Measurements from ENCODE around the gene RBCK1. TPM values are rescaled to one million over a fixed set of nuclear protein-coding genes. Genes with fewer than 3 reads are reported as not detected.

RBCK1 gene
- polyA plus RNA-seq, 1 donor from 2014 or later: 38.4 TPM

DNA sequence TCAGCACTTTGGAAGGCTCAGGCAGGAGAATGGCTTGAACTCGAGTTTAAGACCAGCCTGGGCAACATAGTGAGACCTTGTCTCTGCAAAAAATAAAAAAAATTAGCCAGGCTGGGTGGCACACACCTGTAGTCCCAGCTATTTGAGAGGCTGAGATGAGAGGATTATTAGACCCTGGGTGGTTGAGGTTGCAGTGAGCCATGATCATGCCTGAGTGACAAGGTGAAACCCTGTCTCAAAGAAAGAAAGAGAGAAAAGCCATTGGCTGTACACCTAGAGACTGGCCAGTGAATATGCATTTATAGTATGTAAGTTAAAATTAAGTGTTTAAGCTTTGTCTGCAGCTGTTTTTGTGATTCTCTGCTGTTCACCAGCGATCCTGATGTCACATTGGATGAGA is 6.1 kb downstream of the RBCK1 start:
- no peaks in the 10 kb centered on the region for H4K20me1 ChIP-seq (ENCODE audit: insufficient read depth)
- no peaks in the 10 kb centered on the region for H3F3A ChIP-seq (ENCODE audit: insufficient read depth, low read length, poor library complexity, severe bottlenecking)
- H3K27ac ChIP-seq (ENCODE audit: low read length): no peak overlapping the region
- H3K9me3 ChIP-seq (ENCODE audit: low read length): no peaks in the 10 kb centered on the region
- no peak overlapping the region for H3K9ac ChIP-seq (ENCODE audit: low read length)
- H3K36me3 ChIP-seq (ENCODE audit: insufficient read depth, low read length): no peaks in the 10 kb centered on the region
- peaks cover 11% of the 10 kb centered on the region for H3K79me2 ChIP-seq (replicated peaks; ENCODE audit: insufficient read depth, low read length)
- no peak overlapping the region for H3K4me3 ChIP-seq (ENCODE audit: low read length)
- H3K4me2 ChIP-seq (ENCODE audit: low read length): no peak overlapping the region
- no peaks in the 10 kb centered on the region for H3K27me3 ChIP-seq (ENCODE audit: insufficient read depth, low read depth, low read length)
- no peak for TF ChIP-seq EP300 (conservative IDR thresholded peaks at IDR 0.05; ENCODE audit: poor library complexity, severe bottlenecking)
- TF ChIP-seq, protein P1, sequence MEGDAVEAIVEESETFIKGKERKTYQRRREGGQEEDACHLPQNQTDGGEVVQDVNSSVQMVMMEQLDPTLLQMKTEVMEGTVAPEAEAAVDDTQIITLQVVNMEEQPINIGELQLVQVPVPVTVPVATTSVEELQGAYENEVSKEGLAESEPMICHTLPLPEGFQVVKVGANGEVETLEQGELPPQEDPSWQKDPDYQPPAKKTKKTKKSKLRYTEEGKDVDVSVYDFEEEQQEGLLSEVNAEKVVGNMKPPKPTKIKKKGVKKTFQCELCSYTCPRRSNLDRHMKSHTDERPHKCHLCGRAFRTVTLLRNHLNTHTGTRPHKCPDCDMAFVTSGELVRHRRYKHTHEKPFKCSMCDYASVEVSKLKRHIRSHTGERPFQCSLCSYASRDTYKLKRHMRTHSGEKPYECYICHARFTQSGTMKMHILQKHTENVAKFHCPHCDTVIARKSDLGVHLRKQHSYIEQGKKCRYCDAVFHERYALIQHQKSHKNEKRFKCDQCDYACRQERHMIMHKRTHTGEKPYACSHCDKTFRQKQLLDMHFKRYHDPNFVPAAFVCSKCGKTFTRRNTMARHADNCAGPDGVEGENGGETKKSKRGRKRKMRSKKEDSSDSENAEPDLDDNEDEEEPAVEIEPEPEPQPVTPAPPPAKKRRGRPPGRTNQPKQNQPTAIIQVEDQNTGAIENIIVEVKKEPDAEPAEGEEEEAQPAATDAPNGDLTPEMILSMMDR (IDR thresholded peaks at IDR 0.05; ENCODE audit: poor library complexity, severe bottlenecking): no peak
- TF ChIP-seq MXI1 (conservative IDR thresholded peaks at IDR 0.05; ENCODE audit: poor library complexity, severe bottlenecking): no peak
- TF ChIP-seq TAF1 (IDR thresholded peaks at IDR 0.05; ENCODE audit: low read depth): no peak
- TF ChIP-seq, protein P2, sequence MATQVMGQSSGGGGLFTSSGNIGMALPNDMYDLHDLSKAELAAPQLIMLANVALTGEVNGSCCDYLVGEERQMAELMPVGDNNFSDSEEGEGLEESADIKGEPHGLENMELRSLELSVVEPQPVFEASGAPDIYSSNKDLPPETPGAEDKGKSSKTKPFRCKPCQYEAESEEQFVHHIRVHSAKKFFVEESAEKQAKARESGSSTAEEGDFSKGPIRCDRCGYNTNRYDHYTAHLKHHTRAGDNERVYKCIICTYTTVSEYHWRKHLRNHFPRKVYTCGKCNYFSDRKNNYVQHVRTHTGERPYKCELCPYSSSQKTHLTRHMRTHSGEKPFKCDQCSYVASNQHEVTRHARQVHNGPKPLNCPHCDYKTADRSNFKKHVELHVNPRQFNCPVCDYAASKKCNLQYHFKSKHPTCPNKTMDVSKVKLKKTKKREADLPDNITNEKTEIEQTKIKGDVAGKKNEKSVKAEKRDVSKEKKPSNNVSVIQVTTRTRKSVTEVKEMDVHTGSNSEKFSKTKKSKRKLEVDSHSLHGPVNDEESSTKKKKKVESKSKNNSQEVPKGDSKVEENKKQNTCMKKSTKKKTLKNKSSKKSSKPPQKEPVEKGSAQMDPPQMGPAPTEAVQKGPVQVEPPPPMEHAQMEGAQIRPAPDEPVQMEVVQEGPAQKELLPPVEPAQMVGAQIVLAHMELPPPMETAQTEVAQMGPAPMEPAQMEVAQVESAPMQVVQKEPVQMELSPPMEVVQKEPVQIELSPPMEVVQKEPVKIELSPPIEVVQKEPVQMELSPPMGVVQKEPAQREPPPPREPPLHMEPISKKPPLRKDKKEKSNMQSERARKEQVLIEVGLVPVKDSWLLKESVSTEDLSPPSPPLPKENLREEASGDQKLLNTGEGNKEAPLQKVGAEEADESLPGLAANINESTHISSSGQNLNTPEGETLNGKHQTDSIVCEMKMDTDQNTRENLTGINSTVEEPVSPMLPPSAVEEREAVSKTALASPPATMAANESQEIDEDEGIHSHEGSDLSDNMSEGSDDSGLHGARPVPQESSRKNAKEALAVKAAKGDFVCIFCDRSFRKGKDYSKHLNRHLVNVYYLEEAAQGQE (IDR thresholded peaks at IDR 0.05; ENCODE audit: borderline replicate concordance): no peak
- TF ChIP-seq RAD21 (conservative IDR thresholded peaks at IDR 0.05): no peak
- no peak overlapping the region for H2AFZ ChIP-seq (ENCODE audit: low read depth, low read length)
- no peaks in the 10 kb centered on the region for H3K9me2 ChIP-seq (ENCODE audit: insufficient read depth, low read length)

DNA sequence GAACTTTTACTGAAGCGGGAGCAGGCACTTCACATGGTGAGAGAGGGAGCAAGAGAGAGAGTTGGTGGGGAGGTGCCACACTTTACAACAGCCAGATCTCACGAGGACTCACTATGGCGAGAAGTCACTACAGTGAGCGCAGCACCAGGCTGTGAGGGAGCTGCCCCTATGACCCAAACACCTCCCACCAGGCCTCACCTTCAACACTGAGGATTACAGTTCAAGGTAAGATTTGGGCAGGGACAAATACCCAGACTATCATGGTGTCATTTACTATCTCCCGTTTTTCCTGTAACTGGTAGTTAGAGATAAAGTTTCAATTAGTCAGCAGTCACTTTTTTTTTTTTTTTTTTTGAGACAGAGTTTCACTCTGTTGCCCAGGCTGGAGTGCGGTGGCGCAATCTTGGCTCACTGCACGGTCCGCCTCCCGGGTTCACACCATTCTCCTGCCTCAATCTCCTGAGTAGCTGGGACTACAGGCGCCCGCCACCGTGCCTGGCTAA is 7.8 kb downstream of the RBCK1 start:
- H3F3A ChIP-seq (ENCODE audit: insufficient read depth, low read length, poor library complexity, severe bottlenecking): no peaks in the 10 kb centered on the region
- H3K79me2 ChIP-seq (replicated peaks; ENCODE audit: insufficient read depth, low read length): peaks cover 8% of the 10 kb centered on the region
- H2AFZ ChIP-seq (ENCODE audit: low read depth, low read length): no peak overlapping the region
- no peak for TF ChIP-seq EP300 (conservative IDR thresholded peaks at IDR 0.05; ENCODE audit: poor library complexity, severe bottlenecking)
- no peak for TF ChIP-seq POLR2AphosphoS5 (IDR thresholded peaks at IDR 0.05)
- TF ChIP-seq RAD21 (conservative IDR thresholded peaks at IDR 0.05): no peak
- TF ChIP-seq EZH2 (IDR thresholded peaks at IDR 0.05; ENCODE audit: borderline replicate concordance, insufficient read depth, low read length, poor library complexity, severe bottlenecking): no peak
- TF ChIP-seq SMC3 (conservative IDR thresholded peaks at IDR 0.05; ENCODE audit: poor library complexity): no peak
- TF ChIP-seq, protein P1 (IDR thresholded peaks at IDR 0.05; ENCODE audit: poor library complexity, severe bottlenecking): no peak
- TF ChIP-seq, protein P2 (IDR thresholded peaks at IDR 0.05; ENCODE audit: borderline replicate concordance): no peak
- TF ChIP-seq TAF1 (IDR thresholded peaks at IDR 0.05; ENCODE audit: low read depth): no peak
- TF ChIP-seq MXI1 (conservative IDR thresholded peaks at IDR 0.05; ENCODE audit: poor library complexity, severe bottlenecking): no peak
- H3K36me3 ChIP-seq (ENCODE audit: insufficient read depth, low read length): no peaks in the 10 kb centered on the region
- no peak overlapping the region for H3K4me3 ChIP-seq (ENCODE audit: low read length)
- no peak overlapping the region for H3K9ac ChIP-seq (ENCODE audit: low read length)
- H4K20me1 ChIP-seq (ENCODE audit: insufficient read depth): no peaks in the 10 kb centered on the region
- no peak overlapping the region for H3K4me2 ChIP-seq (ENCODE audit: low read length)
- H3K27ac ChIP-seq (ENCODE audit: low read length): no peak overlapping the region
- H3K9me3 ChIP-seq (ENCODE audit: low read length): no peaks in the 10 kb centered on the region
- no peaks in the 10 kb centered on the region for H3K9me2 ChIP-seq (ENCODE audit: insufficient read depth, low read length)
- no peaks in the 10 kb centered on the region for H3K27me3 ChIP-seq (ENCODE audit: insufficient read depth, low read depth, low read length)

Measured in neural cell (in vitro differentiated cells).